Measurements from ENCODE around the gene PCDHB16. TPM values are rescaled to one million over a fixed set of nuclear protein-coding genes. Genes with fewer than 3 reads are reported as not detected.
"Not testable (repeated sequence)": the region's sequence is repeated elsewhere in the genome, so short reads cannot be mapped to it uniquely, and the experiment has no call there.

PCDHB16 gene
- total RNA-seq, 1 donor: not detected

- DNase-seq (ENCODE audit: low read depth in 2 of 3, low spot score in 2 of 3): not testable (repeated sequence)
Observed at GRCh38 chr5:141224844-141225243, 42.7 kb downstream of the PCDHB16 start.

- DNase-seq (ENCODE audit: low read depth in 2 of 3, low spot score in 2 of 3): not testable (repeated sequence)
Observed at GRCh38 chr5:141225421-141225820, 43.2 kb downstream of the PCDHB16 start.

- DNase-seq (ENCODE audit: low read depth in 2 of 3, low spot score in 2 of 3): no peak
Observed at GRCh38 chr5:141234109-141234667, 52.0 kb downstream of the PCDHB16 start.

Other genes starting within 250 kb of the PCDHB16 start
- under 0.01 TPM for gene PCDHAC2, start 215.9 kb upstream of the PCDHB16 start, total RNA-seq
- under 0.01 TPM for gene PCDHB1, start 131.0 kb upstream of the PCDHB16 start, total RNA-seq
- 0.27 TPM for gene PCDHB2, start 87.8 kb upstream of the PCDHB16 start, total RNA-seq
- under 0.01 TPM for gene PCDHB3, start 81.9 kb upstream of the PCDHB16 start, total RNA-seq
- under 0.01 TPM for gene PCDHB4, start 60.6 kb upstream of the PCDHB16 start, total RNA-seq
- gene PCDHB5, start 47.2 kb upstream of the PCDHB16 start, total RNA-seq: under 0.01 TPM
- gene PCDHB6, start 32.3 kb upstream of the PCDHB16 start, total RNA-seq: not detected
- under 0.01 TPM for gene PCDHB7, start 9.7 kb upstream of the PCDHB16 start, total RNA-seq
- not detected for gene PCDHB8, start 4.6 kb upstream of the PCDHB16 start, total RNA-seq
- not detected for gene PCDHB9, start 4.8 kb downstream of the PCDHB16 start, total RNA-seq
- under 0.01 TPM for gene PCDHB10, start 10.0 kb downstream of the PCDHB16 start, total RNA-seq
- gene PCDHB11, start 17.2 kb downstream of the PCDHB16 start, total RNA-seq: 0.27 TPM
- not detected for gene PCDHB12, start 26.3 kb downstream of the PCDHB16 start, total RNA-seq
- gene PCDHB13, start 31.5 kb downstream of the PCDHB16 start, total RNA-seq: under 0.01 TPM
- gene PCDHB14, start 41.0 kb downstream of the PCDHB16 start, total RNA-seq: under 0.01 TPM
- gene PCDHB15, start 63.0 kb downstream of the PCDHB16 start, total RNA-seq: under 0.01 TPM
- 0.54 TPM for gene SLC25A2, start 121.7 kb downstream of the PCDHB16 start, total RNA-seq
- 45.0 TPM for gene TAF7, start 138.4 kb downstream of the PCDHB16 start, total RNA-seq
- under 0.01 TPM for gene PCDHGA1, start 148.1 kb downstream of the PCDHB16 start, total RNA-seq
- gene PCDHGA2, start 156.4 kb downstream of the PCDHB16 start, total RNA-seq: 0.27 TPM
- gene PCDHGA3, start 161.4 kb downstream of the PCDHB16 start, total RNA-seq: 0.54 TPM
- 0.27 TPM for gene PCDHGB1, start 167.7 kb downstream of the PCDHB16 start, total RNA-seq
- 0.81 TPM for gene PCDHGA4, start 172.6 kb downstream of the PCDHB16 start, total RNA-seq
- gene PCDHGB2, start 177.6 kb downstream of the PCDHB16 start, total RNA-seq: 2.4 TPM
- gene PCDHGA5, start 181.8 kb downstream of the PCDHB16 start, total RNA-seq: 1.1 TPM
- gene PCDHGB3, start 187.9 kb downstream of the PCDHB16 start, total RNA-seq: 3.5 TPM
- gene PCDHGA6, start 191.5 kb downstream of the PCDHB16 start, total RNA-seq: 1.9 TPM
- 0.81 TPM for gene PCDHGA7, start 200.4 kb downstream of the PCDHB16 start, total RNA-seq
- 1.6 TPM for gene PCDHGB4, start 205.3 kb downstream of the PCDHB16 start, total RNA-seq
- gene PCDHGA8, start 210.2 kb downstream of the PCDHB16 start, total RNA-seq: 0.54 TPM
- gene PCDHGB5, start 215.6 kb downstream of the PCDHB16 start, total RNA-seq: 2.4 TPM
- 1.1 TPM for gene PCDHGA9, start 220.4 kb downstream of the PCDHB16 start, total RNA-seq
- gene PCDHGB6, start 225.6 kb downstream of the PCDHB16 start, total RNA-seq: 0.81 TPM
- gene PCDHGA10, start 230.6 kb downstream of the PCDHB16 start, total RNA-seq: 1.1 TPM
- 2.2 TPM for gene PCDHGB7, start 235.3 kb downstream of the PCDHB16 start, total RNA-seq
- 1.3 TPM for gene PCDHGA11, start 238.7 kb downstream of the PCDHB16 start, total RNA-seq
- 2.2 TPM for gene PCDHGA12, start 248.1 kb downstream of the PCDHB16 start, total RNA-seq

Measured in hematopoietic multipotent progenitor cell (in vitro differentiated cells).